GM18861 (cell line): ENCODE results near the gene FADS1.

Experiments used
- ATAC-seq: cut with Tn5 transposase; IDR thresholded peaks from one replicate; pipeline ENCODE4 v1.9.1; 2021; ENCODE audit not compliant: unreplicated experiment

Gene FADS1

DNA sequence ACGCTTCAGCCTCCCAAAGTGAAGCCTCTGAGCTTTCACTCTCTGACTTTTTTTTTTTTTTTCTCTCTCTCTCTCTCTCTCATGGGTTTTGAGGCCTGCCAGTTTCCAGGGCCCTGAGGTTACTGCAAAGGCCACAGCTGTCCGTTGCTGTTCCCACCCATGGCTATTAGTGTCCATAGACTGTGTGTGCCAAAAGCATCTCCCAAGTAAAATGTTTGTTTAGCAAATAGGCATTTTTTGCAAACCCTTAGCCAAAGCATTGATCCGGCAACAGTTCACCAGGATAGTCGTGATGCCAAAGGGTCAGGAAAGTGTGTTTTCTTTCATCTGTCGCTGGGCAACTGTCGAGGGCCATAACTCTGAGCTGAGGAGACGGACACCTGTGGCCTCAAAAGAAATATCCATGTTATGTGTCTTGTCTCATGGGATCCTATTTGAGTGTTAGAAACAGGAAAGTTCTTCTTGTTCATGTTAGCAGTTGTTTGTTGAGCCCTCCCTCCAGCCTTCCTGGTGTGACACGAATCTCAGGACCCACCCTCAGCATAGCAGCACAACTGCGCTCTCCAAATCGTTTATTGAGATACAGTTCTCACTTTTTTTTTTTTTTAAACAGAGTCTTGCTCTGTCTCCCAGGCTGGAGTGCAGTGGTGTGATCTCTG lies 29.7 kb upstream of the FADS1 start:
- ATAC-seq: no peak

GRCh38 chr11:61844909-61845565 lies 28.2 kb upstream of the FADS1 start:
- ATAC-seq: no peak

GRCh38 chr11:61842528-61842820 lies 25.7 kb upstream of the FADS1 start:
- ATAC-seq: no peak

- ATAC-seq: no peak
Measured at GRCh38 chr11:61841636-61842527, 25.1 kb upstream of the FADS1 start.

GRCh38 chr11:61840371-61840770 lies 23.6 kb upstream of the FADS1 start:
- no peak for ATAC-seq

- ATAC-seq: no peak
Measured at GRCh38 chr11:61839742-61840141, 22.9 kb upstream of the FADS1 start.

DNA sequence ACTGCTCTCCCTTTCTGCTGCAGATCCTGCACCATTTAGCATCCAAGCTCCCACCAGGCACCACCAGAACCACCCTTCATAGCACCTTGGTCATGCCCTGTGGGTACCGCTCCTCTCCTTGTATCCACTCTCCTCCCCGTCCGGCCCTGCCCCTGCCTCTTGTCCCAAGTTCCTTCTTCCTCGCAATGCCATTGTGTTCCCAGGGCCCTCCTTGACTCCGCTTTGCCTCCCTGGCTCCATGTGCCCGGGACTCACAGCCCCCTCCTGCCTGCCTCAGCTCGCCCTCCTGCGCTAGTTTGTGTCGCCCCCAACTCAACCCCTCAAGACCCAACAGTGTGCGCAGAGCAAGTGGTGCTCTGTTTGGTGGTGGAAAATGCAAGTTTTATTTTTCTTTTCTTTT lies 22.1 kb upstream of the FADS1 start:
- no peak for ATAC-seq

DNA sequence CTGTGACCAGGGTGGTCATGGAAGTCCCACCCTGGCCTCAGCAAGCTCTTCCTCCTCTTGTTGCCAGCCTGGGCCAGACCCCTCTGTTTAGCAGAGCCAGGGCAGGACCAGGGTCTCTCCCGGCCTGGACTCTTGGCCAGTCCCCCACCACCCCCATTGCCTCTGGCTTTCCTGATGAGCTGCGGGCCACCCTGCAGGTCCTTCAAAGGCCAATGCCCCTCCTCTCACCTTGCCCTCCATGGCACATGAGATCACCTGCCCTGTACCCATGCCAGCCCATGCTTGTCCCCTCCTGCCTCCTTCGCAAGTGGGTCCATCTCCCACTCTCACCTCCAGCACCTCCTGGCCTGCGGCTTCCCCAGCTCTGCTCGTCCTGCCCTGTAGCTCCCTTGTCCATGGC lies 21.7 kb upstream of the FADS1 start:
- ATAC-seq: no peak

- ATAC-seq: no peak
Measured at GRCh38 chr11:61837411-61838005, 20.7 kb upstream of the FADS1 start.

- no peak for ATAC-seq
Measured at GRCh38 chr11:61836193-61836592, 19.4 kb upstream of the FADS1 start.

DNA sequence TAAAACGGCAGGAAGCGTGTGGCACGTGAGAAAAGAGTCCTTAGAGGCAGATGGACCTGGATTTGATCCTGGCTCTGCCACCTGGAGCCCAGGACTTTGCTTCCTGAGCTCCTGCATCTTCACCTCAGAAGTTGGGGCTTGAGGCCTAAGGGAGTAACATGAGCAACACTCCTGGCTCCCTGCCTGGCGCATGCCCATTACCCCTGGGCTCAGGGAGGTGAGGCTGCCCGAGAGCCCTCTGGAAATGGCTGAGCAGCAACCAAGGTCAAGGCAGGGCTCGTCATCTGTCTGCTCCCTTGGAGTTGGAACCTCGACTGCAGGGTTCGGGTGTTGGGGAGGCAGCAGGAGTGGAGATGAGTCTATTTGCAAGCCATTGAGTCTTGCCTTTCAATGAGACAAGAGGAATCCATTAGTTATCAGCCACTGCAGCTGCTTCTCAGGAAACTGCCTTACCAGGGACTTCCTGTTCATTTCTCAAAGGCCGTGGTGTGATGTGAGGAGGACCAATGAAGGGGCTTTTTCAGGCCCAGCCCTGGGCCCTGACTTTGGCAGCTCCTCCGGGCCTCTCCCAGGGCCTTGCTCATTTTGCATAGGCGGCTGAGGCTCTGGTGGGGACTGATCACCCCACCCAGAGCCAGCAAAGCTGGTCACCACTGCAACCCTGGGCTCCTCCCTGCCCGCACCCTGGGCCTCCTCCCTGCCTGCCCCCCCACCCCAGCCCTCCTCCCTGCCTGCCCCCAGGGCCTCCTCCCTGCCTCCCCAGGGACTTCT lies 17.7 kb upstream of the FADS1 start:
- ATAC-seq: peak; percentile 80

GRCh38 chr11:61833926-61834277 lies 17.1 kb upstream of the FADS1 start:
- no peak for ATAC-seq

GRCh38 chr11:61833471-61833870 lies 16.7 kb upstream of the FADS1 start:
- ATAC-seq: no peak

- ATAC-seq: no peak
Measured at GRCh38 chr11:61832754-61833153, 16.0 kb upstream of the FADS1 start.

GRCh38 chr11:61832207-61832606 lies 15.4 kb upstream of the FADS1 start:
- no peak for ATAC-seq

- no peak for ATAC-seq
Measured at GRCh38 chr11:61830237-61831105, 13.7 kb upstream of the FADS1 start.

- ATAC-seq: no peak
Measured at GRCh38 chr11:61829806-61830205, 13.0 kb upstream of the FADS1 start.

- no peak for ATAC-seq
Measured at GRCh38 chr11:61828629-61829407, 12.0 kb upstream of the FADS1 start.

GRCh38 chr11:61828379-61828628 lies 11.5 kb upstream of the FADS1 start:
- peak; percentile 15 for ATAC-seq
